Measurements from ENCODE around the gene MFAP3. TPM values are rescaled to one million over a fixed set of nuclear protein-coding genes. Genes with fewer than 3 reads are reported as not detected.
"Not testable (repeated sequence)": the region's sequence is repeated elsewhere in the genome, so short reads cannot be mapped to it uniquely, and the experiment has no call there.

The MFAP3 gene
- total RNA-seq, 6 donors from 2014 or later = 6.4 to 34.5 (median 25.6) TPM

DNA sequence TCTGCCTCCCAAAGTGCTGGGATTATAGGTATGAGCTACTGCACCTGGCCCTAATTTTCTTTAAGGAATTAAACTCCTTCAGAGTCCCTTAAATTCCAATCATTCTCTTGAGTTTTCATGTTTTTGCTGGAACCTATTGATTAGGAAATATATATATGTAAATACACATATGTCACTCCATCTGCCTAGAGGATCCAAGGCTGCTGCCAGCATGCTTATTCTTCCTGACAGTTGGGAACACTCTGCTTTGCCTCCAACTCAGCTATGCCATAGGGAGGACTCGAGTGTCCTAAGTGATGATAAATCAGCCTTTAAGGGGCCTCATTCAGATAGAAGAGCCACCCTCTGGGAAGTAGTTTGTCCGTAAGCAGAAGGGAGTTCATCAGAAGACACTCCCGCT lies 21.8 kb downstream of the MFAP3 start:
- H3K9me3 ChIP-seq = no peaks in the 10 kb centered on the region
- peaks cover 0 to 14% (median 4%) of the 10 kb centered on the region in 4 donors for H3K4me1 ChIP-seq
- H3K27ac ChIP-seq = no peak overlapping the region
- 87 to 91% methylated on average over 3 of the region's 3 CpGs for WGBS, 2 donors
- TF ChIP-seq POLR2AphosphoS5 (IDR thresholded peaks at IDR 0.05) (no peak), POLR2A (IDR thresholded peaks at IDR 0.05) (no peak), EP300 (IDR thresholded peaks at IDR 0.05) (no peak)
- TF ChIP-seq, protein P1, sequence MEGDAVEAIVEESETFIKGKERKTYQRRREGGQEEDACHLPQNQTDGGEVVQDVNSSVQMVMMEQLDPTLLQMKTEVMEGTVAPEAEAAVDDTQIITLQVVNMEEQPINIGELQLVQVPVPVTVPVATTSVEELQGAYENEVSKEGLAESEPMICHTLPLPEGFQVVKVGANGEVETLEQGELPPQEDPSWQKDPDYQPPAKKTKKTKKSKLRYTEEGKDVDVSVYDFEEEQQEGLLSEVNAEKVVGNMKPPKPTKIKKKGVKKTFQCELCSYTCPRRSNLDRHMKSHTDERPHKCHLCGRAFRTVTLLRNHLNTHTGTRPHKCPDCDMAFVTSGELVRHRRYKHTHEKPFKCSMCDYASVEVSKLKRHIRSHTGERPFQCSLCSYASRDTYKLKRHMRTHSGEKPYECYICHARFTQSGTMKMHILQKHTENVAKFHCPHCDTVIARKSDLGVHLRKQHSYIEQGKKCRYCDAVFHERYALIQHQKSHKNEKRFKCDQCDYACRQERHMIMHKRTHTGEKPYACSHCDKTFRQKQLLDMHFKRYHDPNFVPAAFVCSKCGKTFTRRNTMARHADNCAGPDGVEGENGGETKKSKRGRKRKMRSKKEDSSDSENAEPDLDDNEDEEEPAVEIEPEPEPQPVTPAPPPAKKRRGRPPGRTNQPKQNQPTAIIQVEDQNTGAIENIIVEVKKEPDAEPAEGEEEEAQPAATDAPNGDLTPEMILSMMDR (IDR thresholded peaks at IDR 0.05) = no peak
- ATAC-seq (ENCODE audit: low FRiP score in 2 of 2) (no peak), DNase-seq (no peak)
- no peaks in the 10 kb centered on the region for H3K36me3 ChIP-seq
- no peaks in the 10 kb centered on the region for H3K27me3 ChIP-seq
- H3K4me3 ChIP-seq = no peak overlapping the region

DNA sequence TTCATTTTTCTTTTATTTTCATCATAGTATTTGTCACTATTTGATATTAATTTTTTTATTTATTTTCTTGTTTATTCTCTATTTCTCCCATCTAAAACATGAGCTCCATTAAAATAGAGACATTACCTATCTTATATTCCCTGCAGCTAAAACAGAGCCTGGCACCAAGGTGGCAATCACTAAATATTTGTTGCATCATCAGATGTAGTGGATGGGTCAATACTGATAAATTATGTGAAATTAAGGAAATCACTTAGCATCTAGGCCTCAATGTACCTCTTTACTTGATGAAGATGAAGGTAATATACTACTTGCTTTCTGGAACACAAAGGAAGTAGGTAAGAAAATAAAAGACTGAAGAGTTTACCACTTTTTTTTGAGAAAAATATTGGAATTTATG lies 24.6 kb downstream of the MFAP3 start:
- no peaks in the 10 kb centered on the region for H3K27me3 ChIP-seq
- no peaks in the 10 kb centered on the region for H3K9me3 ChIP-seq
- H3K27ac ChIP-seq = no peak overlapping the region
- DNase-seq (no peak), ATAC-seq (ENCODE audit: low FRiP score in 2 of 2) (no peak)
- TF ChIP-seq POLR2A (IDR thresholded peaks at IDR 0.05) (no peak), EP300 (IDR thresholded peaks at IDR 0.05) (no peak), POLR2AphosphoS5 (IDR thresholded peaks at IDR 0.05) (no peak)
- TF ChIP-seq, protein P1 (IDR thresholded peaks at IDR 0.05) = no peak
- no peaks in the 10 kb centered on the region for H3K36me3 ChIP-seq
- peaks cover 0 to 4% (median 3%) of the 10 kb centered on the region in 4 donors for H3K4me1 ChIP-seq
- no peak overlapping the region for H3K4me3 ChIP-seq

DNA sequence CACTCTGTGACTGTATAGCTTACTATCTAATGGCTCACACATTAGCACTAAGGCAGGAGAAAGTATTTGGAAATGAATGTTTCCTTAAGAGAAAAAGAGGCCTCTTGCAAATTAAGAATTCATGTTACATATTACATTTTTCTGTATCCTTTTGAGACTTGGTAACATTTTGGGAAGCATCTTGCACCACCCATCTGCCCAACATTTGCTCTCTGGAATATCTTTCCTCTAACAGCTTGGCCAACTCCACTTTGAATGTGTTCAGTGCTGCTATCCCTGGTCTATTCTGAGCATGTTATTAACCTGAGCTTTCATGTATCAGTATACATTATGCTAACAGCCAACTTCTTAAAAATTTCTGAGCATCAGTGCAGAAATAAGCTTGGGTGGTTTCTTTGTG lies 27.2 kb downstream of the MFAP3 start:
- TF ChIP-seq, protein P1 (IDR thresholded peaks at IDR 0.05) = no peak
- no peak for TF ChIP-seq EP300 (IDR thresholded peaks at IDR 0.05)
- TF ChIP-seq POLR2AphosphoS5 (IDR thresholded peaks at IDR 0.05) = no peak
- no peak for TF ChIP-seq POLR2A (IDR thresholded peaks at IDR 0.05)
- Histone ChIP-seq H3K27me3 (no peaks in the 10 kb centered on the region), H3K27ac (no peak overlapping the region), H3K9me3 (no peaks in the 10 kb centered on the region), H3K4me1 (no peaks in the 10 kb centered on the region), H3K4me3 (no peak overlapping the region), H3K36me3 (no peaks in the 10 kb centered on the region)
- ATAC-seq (ENCODE audit: low FRiP score in 2 of 2) (no peak), DNase-seq (no peak)

DNA sequence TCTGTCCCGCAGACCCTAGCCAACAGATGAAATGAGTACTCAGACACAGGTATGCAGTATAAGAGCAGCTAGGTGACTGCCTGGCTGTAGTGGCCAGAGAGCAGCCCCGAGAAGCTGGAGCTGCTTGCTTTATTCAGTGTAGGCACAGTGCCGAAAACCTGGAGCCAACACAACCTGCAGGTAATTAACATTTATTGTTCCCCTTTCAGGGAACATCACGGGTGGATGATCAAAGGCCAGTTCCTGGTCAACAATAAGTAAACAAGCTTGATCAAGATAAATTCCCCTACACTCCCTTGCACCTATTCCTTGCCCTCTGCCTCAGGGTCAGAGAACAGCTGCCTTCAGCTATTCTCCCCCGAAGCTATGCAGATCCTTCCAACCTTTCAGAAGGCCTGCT lies 31.1 kb downstream of the MFAP3 start:
- not testable (repeated sequence) for ATAC-seq (ENCODE audit: low FRiP score in 2 of 2); H3K4me1 ChIP-seq; H3K4me3 ChIP-seq; H3K36me3 ChIP-seq; DNase-seq; H3K9me3 ChIP-seq; H3K27me3 ChIP-seq; H3K27ac ChIP-seq
- WGBS, 2 donors = 83 to 89% methylated on average over 4 to 5 of the region's 5 CpGs

GRCh38 chr5:154071799-154072413 lies 33.1 kb downstream of the MFAP3 start:
- TF ChIP-seq EP300 (IDR thresholded peaks at IDR 0.05) (no peak), POLR2A (IDR thresholded peaks at IDR 0.05) (no peak), POLR2AphosphoS5 (IDR thresholded peaks at IDR 0.05) (no peak)
- TF ChIP-seq, protein P1 (IDR thresholded peaks at IDR 0.05) = no peak
- peaks cover 0 to 9% (median 4%) of the 10 kb centered on the region in 4 donors for H3K4me1 ChIP-seq
- no peaks in the 10 kb centered on the region for H3K36me3 ChIP-seq
- 57 to 66% methylated on average over 2 of the region's 2 CpGs for WGBS, 2 donors
- no peaks in the 10 kb centered on the region for H3K9me3 ChIP-seq
- no peak overlapping the region for H3K27ac ChIP-seq
- ATAC-seq (ENCODE audit: low FRiP score in 2 of 2) = no peak
- no peak overlapping the region for H3K4me3 ChIP-seq
- no peaks in the 10 kb centered on the region for H3K27me3 ChIP-seq
- no peak for DNase-seq

Measured in upper lobe of left lung (tissue), 6 donors.